Middle frontal gyrus (tissue), 1 donor: ENCODE results near the gene GABRG3.

ENCODE experiments used
- DNase-seq: peaks from one replicate; pipeline ENCODE4 v3.0.0-alpha.2; 2015; ENCODE audit warnings: low spot score; ENCODE audit errors: extremely low spot score

GABRG3 gene

DNA sequence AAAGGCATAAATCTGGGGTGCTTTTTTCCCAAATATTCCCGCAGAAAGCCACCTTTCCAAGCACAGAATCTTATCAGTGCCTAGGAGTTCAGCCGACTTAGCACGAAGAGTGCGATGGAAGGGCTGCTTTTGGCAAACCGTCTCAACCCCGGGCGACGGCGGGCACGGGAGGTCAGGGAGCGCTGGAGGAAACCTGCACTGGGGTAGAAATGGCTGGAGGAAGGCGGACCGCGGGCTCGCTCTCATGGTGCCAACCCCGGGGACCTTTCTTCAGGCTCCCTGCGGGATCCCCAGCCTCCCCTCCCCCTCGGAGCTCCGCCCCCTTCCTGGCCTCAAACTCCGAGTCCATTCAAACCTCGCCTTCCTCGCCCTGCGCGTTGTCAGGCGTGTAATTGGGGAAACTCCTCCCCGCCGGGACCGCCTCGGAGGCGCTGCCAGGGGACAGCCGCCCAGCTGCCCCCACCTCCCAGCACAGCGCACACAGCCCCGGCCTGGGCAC, at the start of gene GABRG3:
Gene GABRG3 (plus strand): TSS at position 470 of the 499 bp plus-strand sequence.
- DNase-seq, result no peak

DNA sequence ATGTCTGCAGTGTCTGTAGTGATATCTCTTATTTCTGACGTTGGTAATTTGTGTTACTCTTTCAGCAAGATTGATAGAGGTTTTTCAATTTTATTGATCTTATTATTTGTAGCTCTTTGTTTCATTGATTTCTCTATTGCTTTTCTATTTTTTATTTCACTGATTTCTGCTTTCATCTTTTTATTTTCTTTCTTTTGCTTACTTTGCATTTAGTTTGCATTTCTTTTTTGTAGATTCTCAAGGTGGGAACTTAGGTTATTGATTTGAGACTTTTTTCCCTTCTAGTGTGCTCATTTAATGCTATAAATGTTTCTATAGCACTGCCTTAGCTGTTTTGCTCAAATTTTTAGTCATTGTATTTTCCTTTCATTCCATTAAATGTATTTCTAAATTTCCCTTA, 49.5 kb upstream of the GABRG3 start:
- DNase-seq, result no peak

DNA sequence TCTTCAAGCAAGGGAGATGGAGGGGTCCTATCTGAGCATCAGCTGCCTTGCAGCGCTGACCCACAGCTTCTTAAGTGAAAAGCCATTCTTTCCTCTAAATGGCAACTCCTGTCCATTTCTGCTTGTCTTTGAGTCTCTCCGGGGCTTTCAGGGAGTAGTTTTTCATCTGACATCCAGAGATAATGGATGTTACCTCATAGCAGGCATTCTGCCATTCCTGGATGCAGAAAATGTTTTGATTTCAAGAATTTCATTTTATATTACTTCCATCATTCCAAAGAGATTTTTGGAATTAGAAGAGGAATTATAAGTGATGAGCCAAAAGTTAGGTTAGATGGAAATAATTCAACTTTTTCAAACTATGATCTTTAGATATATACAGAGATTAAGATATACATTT, 44.9 kb upstream of the GABRG3 start:
- DNase-seq, result no peak

DNA sequence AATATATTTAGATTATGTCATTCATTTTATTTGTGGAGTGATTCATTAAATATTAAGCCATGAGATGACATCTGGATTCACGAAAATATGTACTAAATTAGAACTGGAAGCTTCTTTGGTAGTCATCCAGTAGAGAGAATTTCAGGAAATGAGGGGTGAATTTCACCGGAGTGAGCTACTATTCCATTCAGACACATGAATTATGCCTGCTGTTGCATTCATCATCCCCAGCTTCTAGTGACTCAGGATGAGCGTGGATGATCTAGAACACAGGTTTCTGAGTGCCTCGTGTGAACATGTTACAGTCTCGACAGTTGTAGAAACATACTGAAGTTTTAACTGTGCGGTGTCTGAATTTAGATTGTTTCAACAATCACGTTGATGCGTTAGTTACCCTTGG, 42.9 kb upstream of the GABRG3 start:
- no peak for DNase-seq

DNA sequence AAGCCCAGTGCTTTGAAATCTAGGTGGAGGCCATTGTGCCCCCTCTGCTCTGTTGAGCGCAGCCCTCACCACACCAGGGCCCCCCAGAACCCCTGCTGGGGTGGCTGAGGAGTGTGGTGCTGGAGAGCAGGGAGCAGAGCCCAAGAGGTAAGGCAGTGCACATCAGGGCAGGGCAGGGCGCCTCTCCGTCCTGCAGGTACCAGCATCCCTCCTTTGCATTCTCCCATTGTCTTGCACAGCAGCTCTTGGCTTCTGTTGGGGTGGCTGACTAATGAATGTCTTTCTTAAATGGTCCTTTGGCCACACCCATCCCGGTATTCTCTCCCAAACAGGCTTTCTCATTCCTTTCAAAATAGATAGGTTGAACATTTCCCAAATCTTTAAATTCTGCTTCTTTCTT, 41.4 kb upstream of the GABRG3 start:
- DNase-seq, result no peak

DNA sequence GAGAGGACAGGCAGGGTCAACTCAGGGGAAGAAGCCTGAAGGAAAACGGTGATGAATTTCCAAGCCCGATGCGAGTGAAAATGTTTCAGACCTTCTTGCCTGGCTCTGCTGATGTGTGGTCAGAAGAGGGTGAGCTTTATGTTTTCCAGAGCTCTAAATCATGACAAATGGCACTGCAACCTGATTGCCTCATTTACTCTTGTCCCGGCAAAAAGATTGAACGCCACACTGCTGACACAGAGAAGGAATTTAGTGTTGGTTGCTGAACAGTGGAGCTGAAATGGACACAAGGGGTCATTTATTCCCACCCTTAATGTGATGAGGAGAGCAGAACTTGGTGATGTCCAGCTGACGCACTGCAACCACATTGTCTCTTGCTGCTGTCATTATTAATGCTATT, 36.1 kb upstream of the GABRG3 start:
- no peak for DNase-seq

DNA sequence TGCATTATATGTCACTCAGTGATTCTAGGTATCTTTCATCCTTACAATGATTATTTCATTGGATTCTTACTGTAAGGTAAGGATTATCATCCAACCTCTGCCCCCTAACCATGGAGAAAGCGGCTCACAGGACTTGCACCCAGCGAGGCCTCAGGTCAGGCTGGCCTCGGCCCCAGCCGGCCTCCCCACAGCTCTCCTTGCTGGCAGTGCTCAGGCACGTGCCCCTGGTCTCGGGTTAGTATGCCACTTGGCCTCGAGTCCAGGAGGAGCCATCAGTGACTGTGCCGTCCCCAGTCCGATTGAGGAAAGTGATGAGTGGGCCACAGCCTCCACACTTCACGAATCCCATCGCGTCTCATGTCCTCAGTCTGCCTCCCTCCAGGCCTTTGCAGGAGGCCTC, 35.7 kb upstream of the GABRG3 start:
- DNase-seq, result no peak

DNA sequence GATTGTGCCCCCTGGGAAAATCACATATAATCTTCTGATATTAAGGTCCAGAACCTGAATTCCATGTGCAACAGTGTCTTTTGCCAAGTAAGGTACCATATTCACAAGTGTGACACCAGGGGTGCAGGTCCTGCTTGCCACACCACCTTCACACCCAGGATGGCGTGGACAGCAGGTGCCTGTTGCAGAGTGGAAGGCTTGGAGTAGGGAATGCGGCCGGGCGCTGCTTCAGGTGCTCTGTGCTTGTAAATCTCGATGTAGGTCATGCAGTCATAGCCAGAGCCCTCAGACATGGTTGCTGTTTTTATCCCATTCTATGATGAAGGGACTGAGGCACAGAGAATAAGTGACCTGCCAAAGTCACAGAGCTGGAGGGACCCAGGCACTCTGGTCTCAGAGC, 34.5 kb upstream of the GABRG3 start:
- no peak for DNase-seq

DNA sequence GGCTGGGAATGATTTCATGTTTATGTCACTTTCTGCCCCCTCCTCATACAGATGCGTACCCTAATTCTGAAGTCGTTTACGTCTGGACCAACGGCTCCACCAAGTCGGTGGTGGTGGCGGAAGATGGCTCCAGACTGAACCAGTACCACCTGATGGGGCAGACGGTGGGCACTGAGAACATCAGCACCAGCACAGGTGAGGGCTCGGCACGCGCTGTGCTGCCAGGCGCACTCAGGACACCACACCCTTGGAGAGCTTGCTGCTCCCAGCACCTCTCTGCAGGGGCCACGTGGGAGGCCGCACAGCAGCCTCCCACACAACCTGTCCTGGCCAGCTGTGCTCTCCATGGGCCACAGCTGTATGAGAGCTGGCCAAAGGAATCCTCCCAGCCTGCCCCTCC, 33.8 kb upstream of the GABRG3 start:
- DNase-seq, result no peak

DNA sequence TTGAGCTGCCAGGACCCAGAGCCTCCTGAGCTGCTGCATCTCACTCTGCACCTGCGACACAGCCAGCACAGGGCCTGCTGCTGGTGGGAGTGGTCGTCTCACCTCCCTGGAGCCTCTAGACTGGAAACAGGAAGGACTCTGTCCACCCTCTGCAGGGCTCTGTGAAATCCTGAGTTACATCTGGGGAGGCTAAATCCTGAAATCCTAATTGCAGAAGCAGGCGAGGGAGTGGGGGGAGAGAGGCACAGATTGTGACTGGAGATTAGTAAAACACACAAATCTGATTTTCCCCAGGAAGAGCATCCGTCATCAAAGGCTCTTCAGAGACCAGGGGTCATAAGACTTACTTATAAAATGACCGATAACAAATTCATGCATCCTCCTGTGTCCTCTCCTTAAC, 31.6 kb upstream of the GABRG3 start:
- no peak for DNase-seq

DNA sequence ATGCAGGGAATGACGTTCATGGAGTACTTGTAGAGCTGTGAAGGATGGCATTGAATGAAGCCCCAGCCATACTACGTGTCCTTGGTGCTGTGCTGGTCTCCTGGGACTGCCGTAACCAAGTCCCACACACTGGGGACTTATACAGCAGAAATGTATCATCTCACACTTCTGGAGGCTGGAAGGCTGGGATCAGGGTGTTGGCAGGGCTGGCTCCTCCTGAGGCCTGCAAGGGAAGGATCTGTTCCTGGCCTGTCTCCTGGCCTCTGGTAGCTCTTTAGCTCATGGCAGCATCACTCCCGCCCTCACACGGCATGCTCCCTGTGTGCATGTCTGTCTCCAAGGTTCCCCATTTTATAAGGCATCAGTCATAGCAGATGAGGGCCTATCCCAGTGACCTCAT, 29.5 kb upstream of the GABRG3 start:
- DNase-seq, result no peak

DNA sequence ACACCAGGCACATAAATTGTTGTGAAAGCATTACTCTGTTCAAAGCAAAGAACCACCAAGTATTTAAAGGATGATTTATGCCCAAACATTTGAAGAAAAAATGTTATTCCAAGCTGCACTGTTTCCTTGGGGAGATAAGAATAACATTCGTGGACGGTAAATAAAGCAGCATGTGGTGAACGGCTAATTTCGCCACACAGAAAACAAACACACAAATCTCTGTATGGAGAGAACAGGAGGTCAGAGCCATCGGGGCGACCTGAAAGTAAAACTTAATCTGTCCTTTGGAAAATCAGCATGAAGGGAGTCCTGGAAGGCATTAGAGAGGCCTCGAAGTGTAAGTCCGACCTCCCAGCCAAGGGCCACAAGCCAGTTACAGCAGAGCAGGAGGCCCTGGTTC, 27.1 kb upstream of the GABRG3 start:
- no peak for DNase-seq

DNA sequence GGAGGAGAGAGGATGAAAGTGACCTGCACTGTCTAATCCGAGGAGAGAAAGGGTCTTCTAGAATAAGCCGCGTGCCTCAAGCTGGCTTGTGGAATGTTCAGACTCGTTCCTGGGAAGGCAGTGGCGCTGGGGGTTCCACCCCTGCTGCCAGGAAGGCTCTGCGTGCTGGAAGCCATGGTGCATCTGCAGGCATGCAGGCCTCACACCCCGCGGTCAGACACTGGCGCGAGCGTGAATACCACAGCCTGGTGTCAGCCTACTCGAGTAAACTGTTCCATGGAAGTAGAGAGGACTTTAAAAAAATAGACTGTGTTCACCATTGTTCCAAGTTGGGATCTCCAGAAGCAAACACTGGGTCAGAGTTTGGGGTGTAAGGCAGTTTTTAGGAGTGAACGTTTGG, 25.9 kb upstream of the GABRG3 start:
- DNase-seq, result no peak

DNA sequence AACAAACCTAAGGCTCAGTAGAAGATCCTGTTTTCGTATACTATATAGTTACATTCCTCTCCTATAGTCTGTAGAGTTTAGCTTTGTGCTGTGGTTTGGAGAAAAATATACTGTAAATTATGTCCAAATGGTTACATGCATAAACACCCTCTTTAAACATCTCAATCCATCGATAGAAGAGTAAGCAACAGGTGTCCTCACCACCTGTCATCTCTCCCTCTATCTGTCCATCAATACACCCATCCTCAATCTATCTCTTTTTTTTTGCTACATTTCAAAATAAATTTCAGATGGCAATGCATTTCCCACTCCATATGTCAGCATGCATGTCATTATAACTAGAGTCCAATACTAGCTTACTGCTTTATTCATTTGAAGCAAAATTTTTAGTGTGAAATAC, 21.0 kb upstream of the GABRG3 start:
- DNase-seq, result no peak

DNA sequence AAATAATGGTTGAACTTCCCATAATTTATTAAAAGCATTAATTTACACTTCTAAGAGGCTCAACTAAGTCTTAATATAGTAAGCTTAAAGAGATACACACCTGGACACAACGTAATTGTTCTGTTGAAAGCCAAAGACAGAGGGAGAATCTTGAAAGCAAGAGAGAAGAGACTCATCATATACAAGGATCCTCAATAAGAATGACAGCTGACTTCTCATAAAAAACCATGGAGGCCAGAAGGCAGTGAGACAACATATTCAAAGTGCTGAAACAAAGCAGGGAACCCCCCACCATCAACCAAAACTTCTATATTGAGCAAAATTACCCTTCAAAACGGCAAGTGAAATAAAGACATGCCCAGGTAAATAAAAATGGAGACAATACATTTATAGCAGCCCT, 16.6 kb upstream of the GABRG3 start:
- no peak for DNase-seq

DNA sequence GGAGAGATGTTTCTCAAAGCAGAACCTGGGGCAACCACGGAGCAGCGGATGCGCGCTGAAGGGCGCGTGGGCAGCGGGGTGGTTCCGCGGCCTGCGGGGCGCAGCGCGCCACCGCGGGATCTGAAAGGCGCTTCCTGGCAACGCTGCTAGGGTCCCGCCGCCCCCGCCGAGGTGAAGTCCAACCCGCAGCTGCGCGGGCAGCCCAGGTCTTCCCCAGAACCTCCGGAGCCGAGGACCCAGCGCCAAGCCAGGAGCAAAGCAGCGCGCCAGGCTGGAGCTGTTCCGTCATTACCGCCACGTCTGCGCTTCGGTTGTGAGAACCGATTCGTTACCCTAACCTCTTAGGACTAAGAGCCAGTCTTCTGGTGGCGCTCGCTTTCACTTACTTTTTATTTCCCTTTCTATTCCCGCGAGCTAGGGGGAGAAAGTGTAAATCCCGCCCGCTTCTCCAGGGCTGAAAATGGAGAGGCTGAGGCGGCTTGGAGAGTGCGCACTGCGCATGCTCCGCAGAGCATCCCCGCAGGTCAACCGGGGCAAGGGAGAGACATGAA, 3.2 kb upstream of the GABRG3 start:
- no peak for DNase-seq

DNA sequence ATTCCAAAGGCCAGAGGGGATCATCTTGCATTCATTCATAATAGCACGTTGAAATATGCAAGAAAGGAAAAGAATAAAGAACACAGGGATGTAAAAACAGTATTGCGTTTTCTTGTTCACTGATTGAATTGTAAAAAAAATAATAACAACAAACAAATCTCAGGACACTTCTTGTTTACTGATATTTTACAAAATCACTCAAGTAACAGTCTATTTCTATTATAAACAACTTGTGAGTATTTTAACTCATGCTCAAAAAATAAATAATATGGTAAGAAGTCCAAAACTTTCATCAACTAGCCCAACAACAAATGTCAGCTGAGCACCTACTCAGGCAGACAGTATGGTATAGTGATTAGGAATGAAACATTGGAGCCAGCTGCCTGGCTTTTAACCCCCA, 2.2 kb upstream of the GABRG3 start:
- no peak for DNase-seq

DNA sequence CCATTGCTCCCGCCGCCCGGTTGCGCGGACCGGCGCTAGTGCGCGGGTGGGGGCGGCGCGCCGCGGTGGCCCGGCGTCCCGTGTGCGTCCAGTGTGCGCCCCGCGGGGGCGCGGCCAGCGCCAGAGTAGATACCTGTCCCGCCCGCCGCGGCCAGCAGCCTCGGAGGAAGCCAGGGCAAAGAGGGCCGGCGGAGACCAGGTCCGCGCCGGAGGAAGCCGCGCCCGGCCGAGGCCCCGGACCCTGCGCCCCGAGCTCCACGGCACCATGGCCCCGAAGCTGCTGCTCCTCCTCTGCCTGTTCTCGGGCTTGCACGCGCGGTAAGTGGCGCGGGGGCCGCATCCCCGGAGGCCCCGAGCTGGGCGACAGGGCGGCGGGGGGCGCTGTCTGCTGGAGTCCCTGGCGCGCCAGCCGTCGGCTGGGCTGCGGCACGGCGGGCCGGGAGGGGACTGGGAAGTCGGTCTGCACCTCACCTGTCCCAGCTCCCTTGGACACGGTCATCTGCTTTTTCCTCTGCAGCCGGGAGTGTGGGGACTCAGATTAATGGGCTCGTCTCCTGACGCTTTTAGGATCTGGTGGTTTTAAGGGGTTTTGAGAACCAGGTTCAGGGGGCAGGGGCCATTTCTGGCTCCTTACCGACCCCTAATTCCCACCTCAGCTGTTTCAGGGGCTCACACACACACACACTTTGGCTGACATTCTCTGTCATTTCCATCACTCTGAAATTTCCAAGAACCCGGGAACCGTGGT, 464 bp downstream of the GABRG3 start:
- DNase-seq, result no peak

DNA sequence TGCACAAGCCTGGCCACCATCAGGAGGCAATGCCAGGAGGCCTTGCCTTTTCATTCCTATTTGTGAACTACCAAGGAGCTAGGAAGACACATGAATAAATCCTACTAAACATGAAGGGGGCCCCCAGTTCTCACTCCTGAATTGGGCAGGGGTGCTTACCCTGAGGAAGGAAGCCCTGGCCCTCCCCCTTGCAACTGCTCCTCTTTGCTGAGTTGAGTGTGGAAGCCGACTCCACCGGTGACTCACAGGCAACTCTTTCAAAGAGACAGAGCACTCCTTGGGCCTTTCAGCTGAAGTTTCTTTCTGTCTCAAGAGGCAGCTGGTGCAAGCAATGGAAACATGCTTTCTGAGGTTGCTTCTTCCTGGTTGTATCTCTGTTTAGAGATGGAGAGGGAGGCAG, 1.7 kb downstream of the GABRG3 start:
- DNase-seq, result no peak

DNA sequence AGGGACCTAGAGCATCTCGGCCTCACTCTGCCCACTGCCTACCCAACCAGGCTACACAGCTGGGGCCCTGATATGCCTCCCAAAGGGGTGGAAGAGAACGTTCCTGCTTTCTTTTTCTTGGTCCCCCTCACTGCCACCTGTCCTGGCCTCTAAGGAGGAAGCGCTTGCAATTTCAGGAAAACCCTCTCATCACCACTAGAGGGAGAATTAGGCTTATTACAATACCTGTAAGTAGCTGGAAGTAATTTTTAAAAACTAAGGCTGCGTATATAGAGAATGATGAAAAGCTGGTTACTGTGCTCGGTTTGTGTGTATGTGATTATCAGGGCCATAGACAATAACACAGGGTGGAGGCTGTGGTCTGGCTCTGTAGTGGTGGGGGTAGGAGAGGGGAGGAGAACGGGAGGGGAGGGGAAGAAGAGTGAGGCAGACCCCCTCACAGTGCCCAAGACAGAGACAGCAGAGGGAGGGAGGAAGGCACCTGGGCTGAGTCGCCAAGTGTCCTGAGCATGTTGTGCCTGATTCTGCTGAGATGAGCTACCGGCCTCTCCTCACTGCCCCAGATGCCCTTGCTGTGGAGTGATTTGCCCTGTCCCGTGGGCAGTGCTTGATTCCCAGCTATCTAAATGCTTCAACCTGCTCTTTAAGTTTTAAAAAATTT, 3.3 kb downstream of the GABRG3 start:
- no peak for DNase-seq

DNA sequence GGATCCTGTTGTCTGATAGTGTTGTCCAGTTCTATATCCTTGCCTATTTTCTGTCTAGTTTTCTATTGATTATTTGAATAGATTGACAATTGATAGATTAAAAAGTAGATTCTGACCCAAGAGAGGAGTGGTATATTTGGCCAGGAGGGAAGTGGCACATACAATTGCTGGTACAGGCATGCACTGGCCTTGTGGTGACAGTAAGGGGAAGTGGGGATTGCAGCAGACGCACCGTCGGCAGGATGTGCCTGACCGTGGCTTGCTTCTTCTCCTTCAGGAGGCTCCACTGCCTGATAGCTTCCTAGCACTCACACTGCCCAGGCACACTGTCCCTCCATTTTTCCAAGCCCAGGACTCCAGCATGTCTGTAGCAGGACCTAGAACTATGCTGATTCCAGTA, 10.5 kb downstream of the GABRG3 start:
- no peak for DNase-seq

DNA sequence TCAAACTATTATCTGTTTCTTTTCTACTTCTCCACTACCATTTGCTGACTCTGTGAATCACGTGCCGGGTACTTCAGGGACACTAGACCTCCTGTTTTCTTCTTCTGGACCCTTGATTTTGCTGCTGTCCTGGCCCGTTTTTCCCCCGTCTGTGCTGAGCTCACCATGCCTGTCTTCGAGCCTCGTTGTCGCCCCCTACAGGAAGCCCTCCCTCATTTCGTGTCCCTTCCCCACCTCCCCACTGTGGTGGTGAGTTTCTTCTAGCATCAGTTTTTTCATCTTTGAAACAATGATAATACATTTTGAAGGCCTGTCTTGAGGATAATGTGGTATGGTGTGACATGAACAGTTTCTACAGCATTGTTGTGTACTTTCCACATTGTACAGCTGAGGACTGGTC, 12.8 kb downstream of the GABRG3 start:
- DNase-seq, result no peak

DNA sequence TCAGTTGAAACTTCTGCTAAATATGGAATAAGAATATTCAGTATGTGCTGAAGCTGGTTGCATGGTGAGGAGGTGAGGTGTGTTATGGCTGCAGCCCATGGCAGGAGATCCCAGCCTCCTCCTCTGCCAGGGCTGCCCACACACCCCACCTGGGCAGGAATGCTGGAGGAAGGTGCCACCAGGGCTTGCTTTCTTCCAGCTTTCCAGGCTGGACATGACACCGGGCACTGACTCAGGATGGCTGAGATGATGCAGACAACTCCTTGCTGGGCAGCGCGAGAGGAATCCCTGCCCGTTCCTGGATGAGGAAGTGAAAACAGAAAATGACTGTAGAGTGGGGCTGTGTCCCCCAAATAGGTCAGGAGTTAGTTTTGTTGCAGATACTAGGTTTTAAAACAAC, 14.1 kb downstream of the GABRG3 start:
- no peak for DNase-seq
